Fibroblast of the aortic adventitia (primary cell): ENCODE data around the gene BEND3. TPM values are rescaled to one million over a fixed set of nuclear protein-coding genes. Genes with fewer than 3 reads are reported as not detected.
"Not testable (repeated sequence)": the region's sequence is repeated elsewhere in the genome, so short reads cannot be mapped to it uniquely, and the experiment has no call there.

Source experiments
- DNase-seq: peaks from one replicate; pipeline ENCODE4 v3.0.0-alpha.2; 2010; ENCODE audit warnings: low read depth
- H3K4me3 ChIP-seq: 2 replicates; pipeline ENCODE4 v1.5.1; 2011; ENCODE audit warnings: low read depth, mild to moderate bottlenecking, control low read depth, low read length, moderate library complexity
- CTCF ChIP-seq: IDR thresholded peaks from 2 replicates; pipeline ENCODE4 v1.5.1; 2011; ENCODE audit warnings: mild to moderate bottlenecking, low read length, control low read depth, inconsistent platforms; ENCODE audit not compliant: insufficient read depth
- total RNA-seq: library from RNA; depleted of rRNA; stranded (reverse); fragments of >200 nt; gene quantifications from 2 replicates; pipeline ENCODE4 v1.2.3, GENCODE V29; 2012; ENCODE audit warnings: low replicate concordance

BEND3 gene
- total RNA-seq: 1.9 and 2.1 TPM in 2 replicates

GRCh38 chr6:107114926-107115694 is at the start of gene BEND3:
Gene BEND3 (minus strand): TSS chr6:107115515. CDS start chr6:107099285, 16,230 bp downstream.
- DNase-seq: no peak
- peak within 1 kb of the TSS; percentile 65 for H3K4me3 ChIP-seq
- no peak for TF ChIP-seq CTCF

GRCh38 chr6:107164299-107164698 is 49.0 kb upstream of the BEND3 start:
- DNase-seq, H3K4me3 ChIP-seq: not testable (repeated sequence)

- TF ChIP-seq CTCF: no peak
- no peak overlapping the region for H3K4me3 ChIP-seq
- DNase-seq: no peak
Observed at GRCh38 chr6:107161521-107161920, 46.2 kb upstream of the BEND3 start.

GRCh38 chr6:107156617-107157016 is 41.3 kb upstream of the BEND3 start:
- no peak for DNase-seq
- no peak for TF ChIP-seq CTCF

GRCh38 chr6:107154801-107155160 is 39.5 kb upstream of the BEND3 start:
- TF ChIP-seq CTCF: no peak
- no peak overlapping the region for H3K4me3 ChIP-seq
- no peak for DNase-seq

More at GRCh38 chr6:107156617-107157016, 41.3 kb upstream of the BEND3 start:
- H3K4me3 ChIP-seq: no peak overlapping the region

GRCh38 chr6:107154131-107154800 is 39.0 kb upstream of the BEND3 start:
- no peak for DNase-seq
- TF ChIP-seq CTCF: no peak
- H3K4me3 ChIP-seq: no peak overlapping the region

GRCh38 chr6:107152638-107153430 is 37.5 kb upstream of the BEND3 start:
- H3K4me3 ChIP-seq: no peak overlapping the region
- TF ChIP-seq CTCF: no peak
- no peak for DNase-seq
